Stimulated activated CD8-positive, alpha-beta memory T cell treated with anti-CD3 and anti-CD28 coated beads, Interleukin-12 subunit alpha, Interleukin-12 subunit beta, amount 100 ng/mL, for 1 hour (primary cell): Measurements from ENCODE around the gene AHI1.

Source experiments
- DNase-seq: peaks from one replicate; pipeline ENCODE4 v3.0.0-alpha.2; 2020; ENCODE audit warnings: low read depth

Gene AHI1

DNA sequence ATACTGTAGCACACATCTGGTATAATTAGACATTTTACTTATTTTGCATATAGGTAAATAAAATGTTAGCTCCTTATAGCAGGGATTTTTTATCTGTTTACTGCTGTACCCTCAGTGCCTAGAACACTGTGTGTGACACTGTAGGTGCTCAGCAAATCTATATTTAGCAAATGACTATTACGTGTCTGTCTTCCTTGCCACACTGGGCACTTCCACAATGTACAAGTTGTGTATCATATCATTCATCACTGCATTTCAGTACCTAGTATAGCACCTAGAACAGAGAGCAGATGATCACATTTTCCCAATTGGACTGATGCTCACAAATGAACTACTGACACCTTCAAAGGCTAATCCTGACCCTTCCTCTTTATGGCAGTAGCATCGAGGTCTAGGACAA lies 200.8 kb downstream of the AHI1 start:
- DNase-seq: no peak

DNA sequence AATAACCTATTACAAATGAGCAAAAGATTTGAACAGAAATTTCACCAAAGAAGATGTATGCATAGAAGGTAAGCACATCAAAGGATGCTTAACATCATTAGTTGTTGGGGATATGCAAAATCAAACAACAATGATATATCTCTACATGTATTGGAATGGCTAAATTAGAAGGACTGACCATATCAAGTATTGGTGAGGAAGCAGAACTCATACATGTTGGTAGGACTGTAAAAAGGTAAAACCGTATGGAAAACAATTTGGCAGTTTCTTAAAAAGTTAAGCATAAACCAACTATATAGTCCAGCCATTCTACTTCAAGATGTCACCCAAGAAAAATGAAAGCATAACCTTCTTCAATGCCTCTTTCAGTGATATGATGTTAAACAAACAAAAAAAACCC lies 202.5 kb downstream of the AHI1 start:
- no peak for DNase-seq

DNA sequence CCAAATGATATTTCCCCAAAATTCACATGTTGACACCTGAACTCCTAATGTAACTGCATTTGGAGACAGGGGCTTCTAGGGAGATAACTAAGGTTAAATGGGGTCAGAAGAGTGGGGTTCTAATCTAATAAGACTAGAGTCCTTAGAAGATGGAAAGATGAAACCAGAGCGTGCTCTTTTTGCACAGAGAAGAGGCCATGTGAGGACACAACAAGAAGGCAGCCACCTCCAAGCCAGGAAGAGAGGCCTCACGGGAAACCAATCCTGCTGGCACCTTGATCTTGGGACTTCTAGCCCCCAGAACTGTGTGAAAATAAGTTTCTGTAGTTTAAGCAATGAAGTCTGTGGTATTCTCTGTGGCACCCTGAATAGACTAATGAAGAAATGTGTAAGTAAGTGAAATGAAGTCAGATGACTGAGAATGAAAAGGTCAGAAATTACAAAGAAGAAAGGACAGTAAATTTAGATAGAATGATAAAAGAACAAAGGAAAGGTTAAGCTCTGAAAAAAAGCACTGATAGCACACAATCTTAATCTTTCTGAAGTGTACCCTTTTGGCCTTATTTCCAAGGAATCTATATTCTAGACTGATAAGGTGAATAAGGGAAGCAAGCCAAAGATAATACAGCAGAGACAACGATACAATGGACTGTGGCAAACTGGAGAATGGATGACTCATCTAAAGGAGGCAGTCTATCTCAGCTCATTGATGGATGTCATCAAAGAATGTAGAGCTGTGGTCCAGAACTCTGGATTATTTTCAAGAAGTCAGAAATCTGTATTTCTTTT lies 206.1 kb downstream of the AHI1 start:
- no peak for DNase-seq

DNA sequence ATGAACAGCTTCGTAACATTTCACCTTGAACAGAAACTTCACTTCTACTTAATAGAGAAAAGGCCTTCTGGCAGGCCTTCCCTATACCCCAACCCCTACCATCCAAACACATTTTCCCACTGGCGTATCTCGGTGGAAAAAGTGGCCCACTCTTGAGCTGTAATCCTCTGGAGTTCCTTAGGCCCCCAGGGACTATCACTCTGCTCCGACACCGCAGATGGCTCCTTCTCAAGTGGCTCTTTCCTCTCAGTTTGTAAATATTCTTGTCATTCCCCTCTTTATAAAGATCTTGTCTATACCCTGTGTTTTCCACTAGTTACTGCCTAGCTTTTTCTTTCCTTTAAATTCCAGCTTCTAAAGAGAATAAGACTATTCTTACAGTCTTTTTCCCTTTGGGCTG lies 207.7 kb downstream of the AHI1 start:
- DNase-seq: no peak

DNA sequence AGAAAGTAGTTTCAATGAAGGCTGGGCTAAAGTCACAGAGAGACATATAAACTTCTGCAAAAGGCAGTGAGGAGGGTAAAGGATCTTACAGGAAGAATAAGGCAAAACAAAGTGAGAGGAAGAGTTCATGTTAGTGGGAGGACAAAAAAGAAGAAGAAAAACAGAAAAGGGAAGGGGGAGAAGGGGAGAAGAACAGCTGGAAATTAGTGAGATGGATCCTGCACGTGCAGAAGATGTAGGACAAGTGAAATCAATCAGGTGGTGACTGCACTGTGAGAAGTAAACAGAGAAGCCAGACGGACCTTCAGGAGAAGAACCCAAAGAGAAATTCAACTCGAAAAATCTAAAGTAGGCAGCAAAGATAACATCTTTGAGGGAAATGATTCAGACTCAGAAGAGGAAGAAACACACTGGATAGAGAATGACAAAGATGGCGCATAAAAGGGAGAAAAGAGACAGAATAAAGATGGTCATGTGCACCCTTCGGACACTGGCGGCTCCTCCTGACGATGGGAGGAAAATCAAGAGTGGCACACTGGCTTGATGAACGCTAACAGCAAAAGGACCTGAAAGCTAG lies 210.5 kb downstream of the AHI1 start:
- no peak for DNase-seq

DNA sequence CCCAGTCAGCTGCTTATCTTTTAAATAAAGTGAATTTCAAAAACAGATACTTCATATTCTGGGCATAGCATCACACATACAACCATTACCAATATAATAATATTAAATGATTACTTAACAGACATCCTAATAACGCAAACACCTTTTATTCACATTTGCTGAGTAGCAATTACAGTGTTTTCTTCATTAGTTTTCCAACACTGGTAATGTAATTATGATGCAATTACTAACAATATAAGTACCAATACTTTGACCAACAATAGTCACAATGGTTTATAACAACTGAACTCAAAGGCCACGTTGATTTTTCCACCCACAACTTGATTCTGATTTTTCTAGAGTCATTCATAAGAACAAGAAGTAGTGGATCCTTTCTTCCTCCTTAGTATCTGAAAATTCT lies 212.4 kb downstream of the AHI1 start:
- DNase-seq: no peak

DNA sequence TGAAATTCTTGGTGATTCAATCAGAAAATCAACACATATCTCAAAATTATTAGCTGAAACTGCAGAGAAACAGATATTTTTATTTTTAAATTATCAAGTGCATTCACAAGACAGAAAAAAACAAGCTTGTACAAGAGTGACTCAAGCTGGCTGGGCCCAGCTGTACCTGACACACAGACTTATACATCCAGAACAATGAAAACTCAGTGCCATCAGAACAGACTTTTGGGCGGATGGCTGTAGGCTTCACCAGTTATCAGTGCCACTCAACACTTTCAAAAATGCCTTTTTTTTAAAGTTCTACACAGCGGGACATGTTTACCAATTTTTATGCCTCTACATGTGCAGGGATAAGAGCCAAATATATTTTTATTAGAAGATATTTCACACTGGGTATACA lies 213.6 kb downstream of the AHI1 start:
- DNase-seq: no peak

DNA sequence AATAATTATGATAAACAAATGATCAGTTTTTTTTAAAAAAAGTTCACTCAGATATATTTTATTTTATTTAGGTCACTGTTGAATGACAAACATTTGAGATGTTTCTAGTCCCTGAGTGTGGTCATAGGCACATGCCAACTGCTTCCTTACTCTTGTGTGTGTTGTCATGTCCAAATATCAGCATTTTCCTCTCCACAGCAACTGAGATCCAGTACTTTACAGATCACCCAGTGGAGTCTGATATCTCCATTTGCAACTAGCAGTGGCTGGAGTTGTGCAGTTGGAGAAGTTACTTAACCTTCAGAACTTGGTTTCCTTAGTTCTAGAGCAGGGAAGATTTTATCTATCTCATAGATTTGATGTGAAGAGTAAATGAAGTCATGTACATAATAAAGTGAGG lies 215.1 kb downstream of the AHI1 start:
- DNase-seq: no peak

DNA sequence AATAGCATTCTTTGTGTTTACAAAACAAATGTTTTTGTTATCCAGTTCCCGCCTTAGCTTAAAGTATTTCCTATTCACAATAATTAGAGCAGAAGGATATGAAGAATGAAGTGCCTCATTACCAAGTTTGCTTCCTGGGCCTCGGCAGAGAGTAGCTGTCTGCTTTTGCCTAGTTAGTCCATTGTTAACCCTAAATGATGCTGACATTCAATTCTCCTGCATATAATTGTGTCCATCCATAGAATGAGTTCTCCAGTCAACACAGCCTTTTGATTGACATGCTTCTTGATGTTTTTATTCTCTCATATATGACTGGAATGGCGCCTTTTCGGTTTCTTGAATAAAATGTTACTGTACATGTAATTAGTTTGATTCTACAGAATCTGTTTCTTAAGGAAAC lies 215.6 kb downstream of the AHI1 start:
- no peak for DNase-seq

DNA sequence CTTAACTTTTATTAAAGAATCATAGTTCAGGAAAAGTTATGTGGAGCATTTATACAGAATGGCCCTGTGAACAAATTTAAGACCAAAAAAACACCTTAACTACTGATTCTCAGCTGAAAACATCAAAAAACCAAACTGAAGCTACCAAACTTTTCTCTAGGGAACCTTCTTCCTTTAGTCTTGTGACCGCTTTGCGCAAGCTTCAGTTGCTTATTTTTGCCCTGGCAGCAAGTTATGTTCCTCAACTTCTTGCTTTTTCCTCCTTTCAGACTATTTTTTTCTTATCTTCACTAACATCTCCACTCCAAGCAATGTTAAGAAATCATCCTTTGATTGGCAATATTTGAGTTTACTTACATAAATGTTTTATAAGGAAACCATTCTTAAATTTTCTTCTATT lies 216.3 kb downstream of the AHI1 start:
- no peak for DNase-seq

DNA sequence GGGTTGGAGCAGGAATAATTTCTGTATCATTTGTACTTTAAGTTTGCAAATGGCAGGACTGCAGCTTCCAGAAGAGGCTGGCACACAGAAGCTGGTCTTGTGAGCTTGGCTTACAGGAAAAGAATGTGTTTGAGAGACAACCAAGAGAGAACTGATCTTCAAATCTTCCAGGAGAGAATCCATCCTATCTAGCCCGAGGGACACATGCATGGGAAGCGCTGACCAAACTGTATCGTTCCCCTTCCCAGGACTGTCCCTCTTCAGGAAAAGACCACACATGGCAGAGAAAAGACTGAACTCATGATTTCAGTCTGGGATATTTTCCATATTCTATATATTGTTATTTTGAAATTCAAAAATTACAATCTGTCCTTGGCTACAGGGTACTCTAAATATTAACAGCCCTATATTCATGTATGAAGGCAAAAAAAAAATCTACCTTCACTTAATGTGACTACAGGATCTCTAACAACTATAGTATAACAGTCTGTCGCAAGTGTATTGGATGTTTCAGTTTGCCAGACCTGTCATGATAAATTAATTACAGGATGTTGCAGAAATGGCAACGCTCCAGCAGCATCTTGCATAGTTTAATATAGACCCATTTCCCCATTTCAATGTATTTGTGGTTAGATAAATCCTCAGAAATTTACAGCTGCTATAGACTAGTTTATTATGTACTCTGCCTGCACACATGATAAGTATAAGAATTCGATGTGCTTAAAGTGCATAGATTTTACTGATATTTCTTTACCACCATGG lies 217.0 kb downstream of the AHI1 start:
- no peak for DNase-seq

DNA sequence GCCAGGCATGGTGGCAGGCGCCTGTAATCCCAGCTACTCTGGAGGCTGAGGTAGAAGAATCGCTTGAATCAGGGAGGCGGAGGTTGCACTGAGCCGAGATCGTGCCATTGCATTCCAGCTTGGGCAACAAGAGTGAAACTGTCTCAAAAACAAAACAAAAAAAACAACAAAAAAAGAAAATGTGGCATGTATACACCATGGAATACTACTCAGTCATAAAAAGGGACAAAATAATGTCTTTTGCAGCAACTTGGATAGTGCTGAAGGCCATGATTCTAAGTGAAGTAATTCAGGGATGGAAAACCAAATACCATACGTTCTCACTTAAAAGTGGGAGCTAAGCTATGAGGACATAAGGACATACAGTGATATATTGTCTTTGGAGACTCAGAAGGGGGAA lies 220.1 kb downstream of the AHI1 start:
- DNase-seq: no peak

DNA sequence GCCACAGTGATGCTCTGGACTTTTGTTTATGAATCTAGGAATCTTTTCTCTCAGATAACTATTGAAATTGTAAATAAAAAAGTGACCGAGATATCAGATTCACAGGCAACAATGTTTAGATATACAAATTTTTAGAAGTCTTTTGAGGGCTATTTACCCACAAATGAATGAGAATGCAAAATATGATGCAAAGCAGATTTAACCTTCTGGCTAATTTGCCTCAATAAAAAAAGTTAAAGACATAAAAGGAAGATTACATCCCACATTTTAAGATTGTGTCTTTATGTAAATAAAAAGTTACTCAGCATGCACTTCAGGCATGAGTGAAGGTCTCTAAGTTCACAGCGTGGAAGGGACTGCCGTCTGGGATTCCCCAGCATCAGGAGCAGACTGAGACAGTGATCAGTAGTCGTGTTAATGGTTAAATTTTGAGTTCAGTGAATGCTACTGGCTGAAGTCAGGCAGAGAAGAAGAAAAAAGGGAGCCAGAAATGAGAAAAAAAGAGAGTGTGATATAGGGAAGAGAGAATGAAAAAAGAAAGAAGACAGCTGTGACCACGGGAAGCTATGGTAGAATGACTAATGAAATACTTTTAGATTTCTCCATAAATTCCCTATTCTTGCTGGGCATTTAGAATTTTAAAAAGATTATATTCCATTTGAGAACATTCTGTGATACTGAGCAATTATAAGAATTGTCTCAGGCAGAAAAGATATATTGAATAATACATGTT lies 222.8 kb downstream of the AHI1 start:
- DNase-seq: no peak

DNA sequence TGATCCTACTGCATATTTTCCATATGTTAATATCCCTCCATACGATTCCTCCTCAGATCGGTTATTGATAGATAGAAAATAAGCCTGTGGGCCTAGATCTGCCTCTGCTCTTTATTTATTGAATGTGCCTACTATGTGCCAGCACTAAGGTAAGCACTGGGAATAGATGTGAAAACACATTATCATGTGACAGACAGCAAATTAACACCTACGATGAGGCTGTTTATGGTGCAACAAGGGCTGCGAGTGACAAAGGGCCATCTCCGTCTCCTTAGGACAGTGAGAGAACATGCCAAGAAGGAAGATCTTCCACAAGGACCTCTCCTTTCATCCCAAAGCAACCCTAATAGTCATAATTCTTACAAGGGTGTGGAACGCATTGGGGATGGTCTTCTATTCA lies 225.9 kb downstream of the AHI1 start:
- no peak for DNase-seq

DNA sequence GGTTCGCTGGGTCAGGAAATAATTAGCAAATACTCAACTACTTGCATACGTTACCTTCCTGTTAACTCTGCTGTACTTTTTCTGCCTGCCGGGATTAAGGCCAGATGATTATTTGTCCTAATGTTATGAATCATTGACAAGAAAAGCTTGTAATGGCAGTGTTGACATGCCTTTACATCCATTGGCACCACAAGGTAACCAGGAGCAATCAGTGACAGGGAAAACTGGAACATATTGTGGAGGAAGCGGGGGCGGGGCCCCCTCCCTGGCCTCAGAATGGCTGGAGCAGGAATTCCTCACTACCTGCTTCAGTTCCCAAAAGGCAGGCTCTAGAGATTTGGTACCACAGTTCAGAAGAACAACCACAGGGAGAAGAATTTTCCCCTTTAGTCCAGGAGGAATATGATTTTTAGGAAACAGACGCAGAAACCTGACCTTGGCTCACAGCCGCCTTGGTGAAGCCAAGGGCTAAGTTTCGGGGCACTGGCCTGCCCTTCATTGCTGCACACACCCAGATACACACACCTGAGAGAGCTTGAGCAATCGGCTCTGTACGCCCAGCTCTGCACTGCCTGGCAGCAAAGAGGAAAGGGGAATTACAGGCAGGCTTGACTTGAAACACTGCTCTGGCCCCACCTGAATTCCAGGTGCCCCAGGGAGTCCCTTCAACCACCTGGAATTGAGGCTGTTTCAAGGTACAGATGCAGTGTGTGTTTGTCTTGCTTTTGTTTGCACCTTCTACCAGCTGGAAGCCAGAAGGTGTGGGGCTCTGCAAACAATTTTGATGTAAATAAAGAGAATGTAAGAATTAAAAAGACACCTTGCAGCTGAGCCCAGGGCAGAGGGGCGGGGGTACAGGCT lies 226.6 kb downstream of the AHI1 start:
- no peak for DNase-seq

DNA sequence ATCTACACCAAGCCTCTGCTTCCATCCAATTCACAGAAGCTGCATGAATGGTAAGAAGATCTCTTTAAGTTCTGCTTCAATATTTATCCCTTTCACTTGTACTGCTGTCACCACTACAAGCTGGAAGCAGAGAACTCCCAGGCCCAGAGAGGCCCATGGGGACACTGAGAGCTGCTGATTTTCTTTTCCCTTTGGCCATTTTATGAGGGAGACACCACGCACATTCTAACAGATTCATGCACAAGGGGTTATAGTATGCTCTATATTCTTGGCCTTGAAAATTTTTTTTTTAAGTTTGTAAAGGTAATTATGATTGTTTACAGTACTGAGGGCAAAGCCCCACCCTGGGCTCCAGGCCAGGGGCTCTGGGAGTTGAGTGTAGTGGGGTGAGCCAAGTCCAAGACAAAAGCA lies 228.1 kb downstream of the AHI1 start:
- no peak for DNase-seq

DNA sequence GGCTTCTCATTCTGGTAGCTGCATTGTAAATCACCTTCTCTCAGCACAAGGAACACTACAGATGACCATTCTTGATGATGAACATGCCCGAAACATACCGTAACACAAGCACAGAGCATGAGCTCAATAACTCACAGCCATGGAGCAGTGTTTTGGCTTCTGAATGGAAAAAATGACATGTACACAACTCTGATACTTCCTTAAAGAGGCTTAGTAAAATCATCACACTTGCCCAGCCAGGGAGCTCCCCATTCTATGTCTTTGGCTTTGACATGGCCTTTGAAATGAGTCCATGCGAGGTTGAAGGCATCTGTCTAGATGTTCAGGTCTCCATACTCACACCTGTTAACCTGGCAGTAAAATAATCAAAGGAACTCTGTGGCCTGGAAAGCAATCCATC lies 228.8 kb downstream of the AHI1 start:
- DNase-seq: no peak

DNA sequence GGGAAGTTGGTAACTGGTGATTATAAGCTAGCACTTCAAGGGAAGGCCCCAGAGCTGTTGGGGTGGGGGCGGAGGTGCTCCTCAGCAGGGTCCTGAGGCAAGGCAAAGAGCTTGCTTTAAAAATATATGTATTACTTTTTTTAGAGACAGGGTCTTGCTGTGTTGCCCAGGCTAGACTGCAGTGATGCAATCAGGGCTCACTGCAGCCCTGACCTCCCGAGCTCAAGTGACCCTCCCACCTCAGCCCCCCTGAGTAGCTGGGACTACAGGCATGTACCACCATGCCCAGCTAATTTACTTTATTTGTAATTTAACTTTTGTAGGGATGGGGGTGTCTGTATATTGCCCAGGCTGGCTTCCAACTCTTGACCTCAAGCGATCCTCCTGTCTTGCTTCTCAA lies 229.3 kb downstream of the AHI1 start:
- no peak for DNase-seq

DNA sequence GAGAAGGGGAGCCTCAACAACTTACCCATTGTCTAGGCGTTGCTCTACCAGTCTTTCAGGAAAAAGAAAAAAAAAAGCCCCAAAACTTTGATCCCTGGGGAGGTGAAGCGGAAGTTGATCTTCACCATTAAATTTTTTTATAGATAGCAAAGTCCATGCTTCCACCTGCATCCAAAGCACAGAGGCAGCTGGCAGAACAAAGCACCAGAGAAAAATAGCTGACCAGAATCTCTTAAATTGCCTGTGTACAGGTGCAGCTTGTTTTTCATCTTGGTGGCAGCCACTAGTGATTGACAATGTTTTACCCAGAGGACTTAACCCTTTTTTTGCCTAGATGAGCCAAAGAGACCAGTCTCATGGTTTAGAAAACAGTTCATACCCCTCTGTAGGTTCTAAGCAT lies 230.5 kb downstream of the AHI1 start:
- DNase-seq: no peak

DNA sequence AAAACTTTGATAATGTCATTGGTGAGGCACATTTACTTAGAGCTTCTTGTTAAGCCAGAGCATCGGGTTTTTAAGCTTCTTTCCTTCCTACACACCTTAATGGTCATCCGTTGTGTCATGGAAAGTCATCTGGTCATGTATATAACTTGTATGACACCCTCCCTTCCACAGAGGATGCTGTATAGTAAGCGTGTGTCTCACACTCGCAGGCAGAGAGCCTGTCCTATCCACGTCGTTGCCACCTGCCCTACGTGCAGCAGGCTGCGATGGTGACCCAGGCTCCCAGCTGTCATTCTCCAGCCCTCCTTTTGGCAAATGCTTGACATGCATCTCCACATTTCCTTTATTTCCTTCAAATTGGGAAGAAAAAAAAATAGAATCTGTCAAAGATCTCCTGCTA lies 230.9 kb downstream of the AHI1 start:
- no peak for DNase-seq

DNA sequence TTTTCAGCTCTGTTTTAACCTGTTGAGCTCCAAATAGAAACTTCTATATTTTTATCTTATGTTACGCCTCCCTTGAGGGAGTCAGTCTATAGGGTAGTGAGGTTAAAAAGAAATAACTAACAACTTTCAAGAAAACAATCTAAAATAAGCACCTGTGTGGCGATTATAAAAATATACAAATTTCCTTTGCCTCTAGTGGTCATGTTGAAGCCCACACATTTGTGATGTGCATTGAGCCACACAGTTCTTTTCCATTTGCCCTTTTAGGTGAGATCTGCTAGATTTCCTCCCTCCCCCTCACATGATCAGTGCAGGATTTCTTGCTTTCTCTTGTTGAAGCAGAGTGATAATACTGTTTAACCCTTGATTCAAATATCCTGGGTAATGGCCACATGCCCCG lies 232.3 kb downstream of the AHI1 start:
- no peak for DNase-seq
